IPS-11a (cell line): ENCODE measurements around the gene C19orf44.
"Not testable (repeated sequence)": the region's sequence is repeated elsewhere in the genome, so short reads cannot be mapped to it uniquely, and the experiment has no call there.

ENCODE experiments used
- H3K4me3 ChIP-seq: one replicate; pipeline ENCODE4 v1.5.1; 2013; ENCODE audit warnings: low read depth, low read length, control low read depth

The C19orf44 gene

GRCh38 chr19:16495982-16496612, at the start of gene C19orf44, which contains the start of gene CALR3:
Gene C19orf44, plus strand, starts transcription at chr19:16496394. Its CDS starts 4,399 bp downstream, at chr19:16500793.
Gene CALR3, minus strand, starts transcription at chr19:16496167. Its CDS starts 38 bp downstream, at chr19:16496129.
- peak within 1 kb of the TSS; percentile 76 for H3K4me3 ChIP-seq

GRCh38 chr19:16446724-16447368, 49.3 kb upstream of the C19orf44 start:
- no peak overlapping the region for H3K4me3 ChIP-seq

GRCh38 chr19:16448872-16449271, 47.3 kb upstream of the C19orf44 start:
- not testable (repeated sequence) for H3K4me3 ChIP-seq

GRCh38 chr19:16449330-16449961, 46.7 kb upstream of the C19orf44 start:
- no peak overlapping the region for H3K4me3 ChIP-seq

- no peak overlapping the region for H3K4me3 ChIP-seq
These were observed 43.9 kb upstream of the C19orf44 start for GRCh38 chr19:16452325-16452724.

- no peak overlapping the region for H3K4me3 ChIP-seq
These were observed 41.8 kb upstream of the C19orf44 start for GRCh38 chr19:16454351-16454918.

- H3K4me3 ChIP-seq: no peak overlapping the region
These were observed 40.7 kb upstream of the C19orf44 start for GRCh38 chr19:16455489-16455888.

GRCh38 chr19:16456652-16457194, 39.5 kb upstream of the C19orf44 start:
- no peak overlapping the region for H3K4me3 ChIP-seq

GRCh38 chr19:16457195-16457953, 38.8 kb upstream of the C19orf44 start:
- no peak overlapping the region for H3K4me3 ChIP-seq

- H3K4me3 ChIP-seq: no peak overlapping the region
These were observed 38.3 kb upstream of the C19orf44 start for GRCh38 chr19:16457954-16458331.

GRCh38 chr19:16458391-16459341, 37.5 kb upstream of the C19orf44 start:
- no peak overlapping the region for H3K4me3 ChIP-seq

- H3K4me3 ChIP-seq: no peak overlapping the region
These were observed 36.5 kb upstream of the C19orf44 start for GRCh38 chr19:16459680-16460079.

GRCh38 chr19:16460454-16460853, 35.7 kb upstream of the C19orf44 start:
- H3K4me3 ChIP-seq: no peak overlapping the region

GRCh38 chr19:16461630-16462051, 34.6 kb upstream of the C19orf44 start:
- no peak overlapping the region for H3K4me3 ChIP-seq

- H3K4me3 ChIP-seq: no peak overlapping the region
These were observed 33.4 kb upstream of the C19orf44 start for GRCh38 chr19:16462757-16463250.

- H3K4me3 ChIP-seq: no peak overlapping the region
These were observed 32.7 kb upstream of the C19orf44 start for GRCh38 chr19:16463341-16463990.

- H3K4me3 ChIP-seq: no peak overlapping the region
These were observed 32.1 kb upstream of the C19orf44 start for GRCh38 chr19:16463991-16464575.

GRCh38 chr19:16465239-16465638, 31.0 kb upstream of the C19orf44 start:
- H3K4me3 ChIP-seq: no peak overlapping the region
